Fibroblast of pulmonary artery (primary cell): ENCODE data around the gene NBAS.

Experiments used
- DNase-seq: peaks from one replicate; pipeline ENCODE4 v3.0.0-alpha.2; 2010; ENCODE audit warnings: low read depth
- H3K4me3 ChIP-seq: replicated peaks from 2 replicates; pipeline ENCODE4 v1.5.1; 2011; ENCODE audit warnings: low read depth, mild to moderate bottlenecking, control low read depth, low read length, moderate library complexity
- TF ChIP-seq, protein P1 (sequence below): IDR thresholded peaks from 2 replicates; pipeline ENCODE4 v1.5.1; 2011; ENCODE audit warnings: mild to moderate bottlenecking, control low read depth, low read length, inconsistent platforms; ENCODE audit errors: missing control alignments

The NBAS gene

GRCh38 chr2:15158100-15158499, 403.0 kb downstream of the NBAS start:
- no peak for DNase-seq
- TF ChIP-seq, protein P1, sequence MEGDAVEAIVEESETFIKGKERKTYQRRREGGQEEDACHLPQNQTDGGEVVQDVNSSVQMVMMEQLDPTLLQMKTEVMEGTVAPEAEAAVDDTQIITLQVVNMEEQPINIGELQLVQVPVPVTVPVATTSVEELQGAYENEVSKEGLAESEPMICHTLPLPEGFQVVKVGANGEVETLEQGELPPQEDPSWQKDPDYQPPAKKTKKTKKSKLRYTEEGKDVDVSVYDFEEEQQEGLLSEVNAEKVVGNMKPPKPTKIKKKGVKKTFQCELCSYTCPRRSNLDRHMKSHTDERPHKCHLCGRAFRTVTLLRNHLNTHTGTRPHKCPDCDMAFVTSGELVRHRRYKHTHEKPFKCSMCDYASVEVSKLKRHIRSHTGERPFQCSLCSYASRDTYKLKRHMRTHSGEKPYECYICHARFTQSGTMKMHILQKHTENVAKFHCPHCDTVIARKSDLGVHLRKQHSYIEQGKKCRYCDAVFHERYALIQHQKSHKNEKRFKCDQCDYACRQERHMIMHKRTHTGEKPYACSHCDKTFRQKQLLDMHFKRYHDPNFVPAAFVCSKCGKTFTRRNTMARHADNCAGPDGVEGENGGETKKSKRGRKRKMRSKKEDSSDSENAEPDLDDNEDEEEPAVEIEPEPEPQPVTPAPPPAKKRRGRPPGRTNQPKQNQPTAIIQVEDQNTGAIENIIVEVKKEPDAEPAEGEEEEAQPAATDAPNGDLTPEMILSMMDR: no peak
- H3K4me3 ChIP-seq: no peak overlapping the region

- TF ChIP-seq, protein P1: no peak
- H3K4me3 ChIP-seq: no peak overlapping the region
- DNase-seq: no peak
Observed at GRCh38 chr2:15155959-15156574, 405.1 kb downstream of the NBAS start.

DNA sequence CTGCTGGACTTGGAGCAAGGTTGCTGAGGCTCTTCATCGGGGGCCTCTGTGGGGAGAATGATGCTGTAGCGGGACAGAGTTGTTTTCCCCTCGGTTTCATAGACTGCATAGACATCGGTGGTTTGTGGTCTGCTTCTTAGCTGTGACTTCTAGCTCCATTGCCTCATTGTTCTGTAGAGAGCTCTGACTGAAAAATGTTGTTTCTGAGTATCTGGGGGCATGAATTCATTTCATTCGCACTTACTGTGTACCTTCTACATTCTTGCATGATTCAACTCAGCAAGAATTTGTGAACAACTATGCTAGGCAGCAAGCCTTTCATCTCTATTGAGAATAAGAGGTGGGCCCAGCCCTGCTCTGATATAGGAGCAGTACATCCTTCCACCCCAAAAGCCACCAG, 406.8 kb downstream of the NBAS start:
- DNase-seq: no peak
- H3K4me3 ChIP-seq: no peak overlapping the region
- TF ChIP-seq, protein P1: no peak

- no peak for DNase-seq
- TF ChIP-seq, protein P1: no peak
- no peak overlapping the region for H3K4me3 ChIP-seq
Observed at GRCh38 chr2:15152382-15152781, 408.8 kb downstream of the NBAS start.

GRCh38 chr2:15149063-15149462, 412.1 kb downstream of the NBAS start:
- TF ChIP-seq, protein P1: no peak
- H3K4me3 ChIP-seq: no peak overlapping the region
- DNase-seq: no peak

- H3K4me3 ChIP-seq: no peak overlapping the region
- TF ChIP-seq, protein P1: no peak
- no peak for DNase-seq
Observed at GRCh38 chr2:15147591-15147990, 413.5 kb downstream of the NBAS start.

GRCh38 chr2:15146960-15147359, 414.2 kb downstream of the NBAS start:
- TF ChIP-seq, protein P1: no peak

More at GRCh38 chr2:15146960-15147359, 414.2 kb downstream of the NBAS start:
- no peak overlapping the region for H3K4me3 ChIP-seq
- no peak for DNase-seq
